HCT116 (cell line): ENCODE measurements around the gene IFIT1.

Experiments used
- POLR2A ChIP-seq: IDR thresholded peaks from 2 replicates; pipeline ENCODE4 v1.7.0; 2011; ENCODE audit warnings: borderline replicate concordance; ENCODE audit not compliant: insufficient read depth, insufficient read length; ENCODE audit errors: extremely low read depth
- TCF7L2 ChIP-seq: IDR thresholded peaks from 2 replicates; pipeline ENCODE4 v1.7.0; 2011; ENCODE audit warnings: borderline replicate concordance, inconsistent platforms; ENCODE audit not compliant: insufficient read depth, insufficient read length; ENCODE audit errors: extremely low read depth
- TF ChIP-seq, protein P1 (sequence below), 3 experiments: fragments of 200-600 bp in 1 of 3; sonication (generic) in 1 of 3; IDR thresholded peaks in 2 of 3; conservative IDR thresholded peaks in 1 of 3; 2 replicates each; pipeline ENCODE4 v1.5.1; 2012 to 2017; ENCODE audit warnings: low read depth in 2 of 3, low read length in 2 of 3, antibody characterized with exemption in 1 of 3, borderline replicate concordance in 1 of 3, control low read depth in 1 of 3, mild to moderate bottlenecking in 1 of 3, mixed read lengths in 1 of 3, mixed run types in 1 of 3, moderate library complexity in 1 of 3; ENCODE audit not compliant: insufficient read depth in 1 of 3

- TF ChIP-seq POLR2A (no peak), TCF7L2 (no peak)
- TF ChIP-seq, protein P1, sequence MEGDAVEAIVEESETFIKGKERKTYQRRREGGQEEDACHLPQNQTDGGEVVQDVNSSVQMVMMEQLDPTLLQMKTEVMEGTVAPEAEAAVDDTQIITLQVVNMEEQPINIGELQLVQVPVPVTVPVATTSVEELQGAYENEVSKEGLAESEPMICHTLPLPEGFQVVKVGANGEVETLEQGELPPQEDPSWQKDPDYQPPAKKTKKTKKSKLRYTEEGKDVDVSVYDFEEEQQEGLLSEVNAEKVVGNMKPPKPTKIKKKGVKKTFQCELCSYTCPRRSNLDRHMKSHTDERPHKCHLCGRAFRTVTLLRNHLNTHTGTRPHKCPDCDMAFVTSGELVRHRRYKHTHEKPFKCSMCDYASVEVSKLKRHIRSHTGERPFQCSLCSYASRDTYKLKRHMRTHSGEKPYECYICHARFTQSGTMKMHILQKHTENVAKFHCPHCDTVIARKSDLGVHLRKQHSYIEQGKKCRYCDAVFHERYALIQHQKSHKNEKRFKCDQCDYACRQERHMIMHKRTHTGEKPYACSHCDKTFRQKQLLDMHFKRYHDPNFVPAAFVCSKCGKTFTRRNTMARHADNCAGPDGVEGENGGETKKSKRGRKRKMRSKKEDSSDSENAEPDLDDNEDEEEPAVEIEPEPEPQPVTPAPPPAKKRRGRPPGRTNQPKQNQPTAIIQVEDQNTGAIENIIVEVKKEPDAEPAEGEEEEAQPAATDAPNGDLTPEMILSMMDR (IDR thresholded peaks at IDR 0.05 in 2 of 3, conservative IDR thresholded peaks at IDR 0.05 in 1 of 3; ENCODE audit: borderline replicate concordance in 1 of 3, insufficient read depth in 1 of 3, low read depth in 2 of 3, low read length in 2 of 3): no peak
Measured at GRCh38 chr10:89425000-89425399, 32.6 kb downstream of the IFIT1 start.
